ENCODE measurements around the gene SRSF12.

DNA sequence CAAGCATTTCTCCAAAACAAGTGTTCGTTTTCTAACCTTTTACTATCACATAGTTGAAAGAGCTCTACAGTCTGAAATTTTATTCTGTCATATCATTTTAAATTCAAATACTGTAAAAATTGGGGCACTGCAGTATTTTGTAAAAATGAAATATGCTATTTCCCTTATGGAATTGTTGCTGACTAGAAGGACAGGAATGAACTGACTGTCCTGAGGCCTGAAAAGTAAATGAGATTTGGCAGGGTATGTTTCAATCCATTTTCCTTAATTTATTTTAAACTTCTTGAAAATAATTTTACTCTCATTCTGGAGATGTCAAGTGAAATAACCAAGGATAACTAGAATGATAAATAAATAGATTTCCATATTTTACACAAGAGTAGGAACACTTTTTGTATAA lies 49.2 kb downstream of the SRSF12 start:
- TF ChIP-seq POLR2A (IDR thresholded peaks at IDR 0.05) (no peak), EP300 (IDR thresholded peaks at IDR 0.05) (no peak), POLR2AphosphoS5 (IDR thresholded peaks at IDR 0.05) (no peak)
- TF ChIP-seq, protein P1, sequence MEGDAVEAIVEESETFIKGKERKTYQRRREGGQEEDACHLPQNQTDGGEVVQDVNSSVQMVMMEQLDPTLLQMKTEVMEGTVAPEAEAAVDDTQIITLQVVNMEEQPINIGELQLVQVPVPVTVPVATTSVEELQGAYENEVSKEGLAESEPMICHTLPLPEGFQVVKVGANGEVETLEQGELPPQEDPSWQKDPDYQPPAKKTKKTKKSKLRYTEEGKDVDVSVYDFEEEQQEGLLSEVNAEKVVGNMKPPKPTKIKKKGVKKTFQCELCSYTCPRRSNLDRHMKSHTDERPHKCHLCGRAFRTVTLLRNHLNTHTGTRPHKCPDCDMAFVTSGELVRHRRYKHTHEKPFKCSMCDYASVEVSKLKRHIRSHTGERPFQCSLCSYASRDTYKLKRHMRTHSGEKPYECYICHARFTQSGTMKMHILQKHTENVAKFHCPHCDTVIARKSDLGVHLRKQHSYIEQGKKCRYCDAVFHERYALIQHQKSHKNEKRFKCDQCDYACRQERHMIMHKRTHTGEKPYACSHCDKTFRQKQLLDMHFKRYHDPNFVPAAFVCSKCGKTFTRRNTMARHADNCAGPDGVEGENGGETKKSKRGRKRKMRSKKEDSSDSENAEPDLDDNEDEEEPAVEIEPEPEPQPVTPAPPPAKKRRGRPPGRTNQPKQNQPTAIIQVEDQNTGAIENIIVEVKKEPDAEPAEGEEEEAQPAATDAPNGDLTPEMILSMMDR (IDR thresholded peaks at IDR 0.05): no peak
